Fibroblast of gingiva (primary cell): ENCODE measurements around the gene ZC3H18.

ENCODE experiments used
- DNase-seq: peaks from one replicate; pipeline ENCODE4 v3.0.0-alpha.2; 2011; ENCODE audit warnings: low read depth

ZC3H18 gene

GRCh38 chr16:88581033-88581432 is 10.8 kb downstream of the ZC3H18 start:
- DNase-seq = no peak

GRCh38 chr16:88582912-88583575 is 12.8 kb downstream of the ZC3H18 start:
- no peak for DNase-seq

GRCh38 chr16:88584676-88585075 is 14.5 kb downstream of the ZC3H18 start:
- no peak for DNase-seq

- DNase-seq = no peak
Measured at GRCh38 chr16:88585269-88585668, 15.1 kb downstream of the ZC3H18 start.

- DNase-seq = no peak
Measured at GRCh38 chr16:88585927-88586581, 15.9 kb downstream of the ZC3H18 start.

GRCh38 chr16:88588148-88588547 is 17.9 kb downstream of the ZC3H18 start:
- no peak for DNase-seq

GRCh38 chr16:88588754-88589153 is 18.6 kb downstream of the ZC3H18 start:
- DNase-seq = no peak

- no peak for DNase-seq
Measured at GRCh38 chr16:88589441-88589840, 19.2 kb downstream of the ZC3H18 start.

- no peak for DNase-seq
Measured at GRCh38 chr16:88591577-88592021, 21.4 kb downstream of the ZC3H18 start.

GRCh38 chr16:88593061-88593460 is 22.9 kb downstream of the ZC3H18 start:
- no peak for DNase-seq

GRCh38 chr16:88593489-88593888 is 23.3 kb downstream of the ZC3H18 start:
- DNase-seq = no peak

GRCh38 chr16:88593910-88594309 is 23.7 kb downstream of the ZC3H18 start:
- DNase-seq = no peak

GRCh38 chr16:88595101-88595500 is 24.9 kb downstream of the ZC3H18 start:
- DNase-seq = no peak

GRCh38 chr16:88595921-88596320 is 25.7 kb downstream of the ZC3H18 start:
- DNase-seq = no peak

- no peak for DNase-seq
Measured at GRCh38 chr16:88596483-88596882, 26.3 kb downstream of the ZC3H18 start.

GRCh38 chr16:88597856-88598491 is 27.8 kb downstream of the ZC3H18 start:
- DNase-seq = no peak

GRCh38 chr16:88599092-88599733 is 29.0 kb downstream of the ZC3H18 start:
- DNase-seq = no peak

GRCh38 chr16:88599825-88600538 is 29.8 kb downstream of the ZC3H18 start:
- no peak for DNase-seq

GRCh38 chr16:88600539-88600896 is 30.3 kb downstream of the ZC3H18 start:
- DNase-seq = no peak

GRCh38 chr16:88601313-88602036 is 31.3 kb downstream of the ZC3H18 start:
- DNase-seq = no peak

GRCh38 chr16:88602091-88602490 is 31.9 kb downstream of the ZC3H18 start:
- no peak for DNase-seq
